ENCODE measurements around the gene MICB.

DNA sequence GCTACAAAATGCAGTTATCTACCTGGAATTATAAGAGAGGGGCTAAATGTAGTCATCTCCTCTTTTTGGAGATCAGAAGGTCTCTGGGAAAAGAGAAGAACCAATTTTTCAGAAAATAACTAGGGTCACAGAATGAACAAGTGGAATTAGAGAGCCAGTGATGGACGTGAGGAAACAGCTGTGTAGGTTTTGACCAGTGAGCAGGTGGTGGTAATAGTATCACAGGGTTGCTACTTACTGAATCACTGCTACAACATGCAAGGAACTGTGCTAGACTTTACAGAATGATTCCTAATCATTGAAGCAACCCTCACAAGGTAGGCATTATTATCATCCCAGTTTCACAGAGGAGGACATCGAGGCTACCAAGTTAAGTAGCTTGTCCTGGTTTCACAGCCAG is 46.7 kb downstream of the MICB start:
- TF ChIP-seq, protein P1, sequence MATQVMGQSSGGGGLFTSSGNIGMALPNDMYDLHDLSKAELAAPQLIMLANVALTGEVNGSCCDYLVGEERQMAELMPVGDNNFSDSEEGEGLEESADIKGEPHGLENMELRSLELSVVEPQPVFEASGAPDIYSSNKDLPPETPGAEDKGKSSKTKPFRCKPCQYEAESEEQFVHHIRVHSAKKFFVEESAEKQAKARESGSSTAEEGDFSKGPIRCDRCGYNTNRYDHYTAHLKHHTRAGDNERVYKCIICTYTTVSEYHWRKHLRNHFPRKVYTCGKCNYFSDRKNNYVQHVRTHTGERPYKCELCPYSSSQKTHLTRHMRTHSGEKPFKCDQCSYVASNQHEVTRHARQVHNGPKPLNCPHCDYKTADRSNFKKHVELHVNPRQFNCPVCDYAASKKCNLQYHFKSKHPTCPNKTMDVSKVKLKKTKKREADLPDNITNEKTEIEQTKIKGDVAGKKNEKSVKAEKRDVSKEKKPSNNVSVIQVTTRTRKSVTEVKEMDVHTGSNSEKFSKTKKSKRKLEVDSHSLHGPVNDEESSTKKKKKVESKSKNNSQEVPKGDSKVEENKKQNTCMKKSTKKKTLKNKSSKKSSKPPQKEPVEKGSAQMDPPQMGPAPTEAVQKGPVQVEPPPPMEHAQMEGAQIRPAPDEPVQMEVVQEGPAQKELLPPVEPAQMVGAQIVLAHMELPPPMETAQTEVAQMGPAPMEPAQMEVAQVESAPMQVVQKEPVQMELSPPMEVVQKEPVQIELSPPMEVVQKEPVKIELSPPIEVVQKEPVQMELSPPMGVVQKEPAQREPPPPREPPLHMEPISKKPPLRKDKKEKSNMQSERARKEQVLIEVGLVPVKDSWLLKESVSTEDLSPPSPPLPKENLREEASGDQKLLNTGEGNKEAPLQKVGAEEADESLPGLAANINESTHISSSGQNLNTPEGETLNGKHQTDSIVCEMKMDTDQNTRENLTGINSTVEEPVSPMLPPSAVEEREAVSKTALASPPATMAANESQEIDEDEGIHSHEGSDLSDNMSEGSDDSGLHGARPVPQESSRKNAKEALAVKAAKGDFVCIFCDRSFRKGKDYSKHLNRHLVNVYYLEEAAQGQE (IDR thresholded peaks at IDR 0.05; ENCODE audit: low read depth): no peak
- TF ChIP-seq, protein P2, sequence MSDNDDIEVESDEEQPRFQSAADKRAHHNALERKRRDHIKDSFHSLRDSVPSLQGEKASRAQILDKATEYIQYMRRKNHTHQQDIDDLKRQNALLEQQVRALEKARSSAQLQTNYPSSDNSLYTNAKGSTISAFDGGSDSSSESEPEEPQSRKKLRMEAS (IDR thresholded peaks at IDR 0.05): no peak

Data from Ishikawa (cell line).